GM18907 (cell line): ENCODE data around the gene SNAP47.

Source experiments
- ATAC-seq: cut with Tn5 transposase; IDR thresholded peaks from one replicate; pipeline ENCODE4 v1.9.1; 2021; ENCODE audit warnings: mild to moderate bottlenecking, moderate library complexity; ENCODE audit not compliant: unreplicated experiment

Gene SNAP47

DNA sequence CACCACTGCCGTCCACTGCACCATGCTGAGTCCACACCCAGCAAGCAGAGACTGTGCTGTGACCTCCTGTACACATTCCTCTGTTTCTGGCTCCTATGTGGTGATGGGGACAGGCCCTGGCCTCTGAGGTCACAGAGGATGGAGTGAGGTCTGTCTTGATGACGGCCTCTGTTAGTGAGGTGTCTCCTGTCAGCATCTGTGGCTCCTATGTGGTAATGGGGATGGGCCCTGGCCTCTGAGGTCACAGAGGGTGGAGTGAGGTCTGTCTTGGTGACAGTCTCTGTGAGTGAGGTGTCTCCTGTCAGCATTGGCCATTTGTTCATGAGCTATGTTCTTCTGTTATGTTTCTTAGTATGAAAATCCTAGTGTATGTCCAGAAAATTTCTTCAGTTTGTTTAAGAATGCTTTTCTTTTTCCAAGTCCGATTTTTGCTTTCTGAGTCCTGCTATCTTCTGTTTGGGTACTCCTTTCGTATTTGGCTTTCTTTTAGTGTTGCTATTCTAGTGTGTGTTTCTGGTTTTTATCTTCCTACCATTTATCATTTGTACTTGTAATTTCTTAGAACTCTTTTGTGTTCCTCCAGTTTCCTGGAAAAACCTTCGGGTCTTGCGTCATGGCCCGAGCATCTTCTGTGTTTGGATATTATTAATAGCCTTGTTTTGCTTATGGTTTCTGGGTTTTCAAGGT is 13.4 kb downstream of the SNAP47 start:
- no peak for ATAC-seq

GRCh38 chr1:227749225-227749624 is 14.0 kb downstream of the SNAP47 start:
- ATAC-seq, result no peak

- ATAC-seq, result no peak
These were observed 14.9 kb downstream of the SNAP47 start for GRCh38 chr1:227749916-227750710.

DNA sequence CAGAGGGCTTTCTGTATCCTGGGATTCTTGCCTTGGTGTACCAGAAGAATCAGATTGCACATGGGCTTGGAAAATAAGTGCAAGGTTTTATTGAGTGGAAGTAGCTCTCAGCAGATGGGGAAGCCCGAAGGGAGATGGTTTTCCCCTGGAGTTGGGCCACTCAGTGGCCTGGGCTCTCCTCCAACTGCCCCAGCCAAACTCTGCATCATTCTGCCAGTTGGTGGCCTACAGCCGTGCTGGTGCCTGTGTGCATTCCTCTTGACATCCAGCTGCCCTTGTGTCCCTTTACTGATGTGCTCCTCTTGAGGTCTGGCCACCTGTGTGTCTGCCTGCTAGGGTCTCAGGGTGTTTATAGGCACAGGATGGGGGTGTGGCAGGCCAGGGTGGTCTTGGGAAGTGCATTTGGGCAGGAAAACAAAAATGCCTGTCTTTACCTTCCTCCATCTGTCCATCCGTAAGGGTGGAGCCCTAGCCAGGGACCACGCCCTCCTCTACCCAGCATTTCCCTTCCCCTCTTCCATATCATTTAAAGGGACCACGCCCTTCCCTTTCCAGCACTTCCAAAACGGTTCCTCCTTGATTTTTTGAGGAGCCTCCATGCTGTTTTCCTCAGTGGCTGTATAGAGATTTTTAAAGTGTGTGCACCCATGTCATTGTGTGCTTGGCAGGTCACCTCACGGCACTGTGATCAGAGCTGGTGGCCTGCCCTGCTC is 18.9 kb downstream of the SNAP47 start:
- ATAC-seq, result no peak

DNA sequence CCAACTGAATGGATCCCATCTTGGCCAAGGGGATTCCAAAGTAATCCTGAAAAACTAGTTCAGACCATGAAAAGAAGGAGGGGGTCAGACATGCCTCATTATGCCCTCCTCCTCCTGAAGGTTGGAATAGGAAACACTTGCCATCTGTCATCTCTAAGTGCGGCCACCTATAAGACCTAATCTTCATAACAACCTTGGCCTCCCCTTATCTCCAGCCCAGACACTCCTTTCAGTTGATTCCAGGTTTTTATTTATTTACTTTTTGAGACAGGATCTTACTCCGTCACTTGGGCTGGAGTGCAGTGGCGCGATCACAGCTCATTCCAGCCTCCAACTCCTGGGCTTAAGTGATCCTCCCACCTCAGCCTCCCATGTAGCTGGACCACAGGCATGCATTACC is 19.7 kb downstream of the SNAP47 start:
- no peak for ATAC-seq

GRCh38 chr1:227756172-227756959 is 21.1 kb downstream of the SNAP47 start:
- ATAC-seq, result no peak

DNA sequence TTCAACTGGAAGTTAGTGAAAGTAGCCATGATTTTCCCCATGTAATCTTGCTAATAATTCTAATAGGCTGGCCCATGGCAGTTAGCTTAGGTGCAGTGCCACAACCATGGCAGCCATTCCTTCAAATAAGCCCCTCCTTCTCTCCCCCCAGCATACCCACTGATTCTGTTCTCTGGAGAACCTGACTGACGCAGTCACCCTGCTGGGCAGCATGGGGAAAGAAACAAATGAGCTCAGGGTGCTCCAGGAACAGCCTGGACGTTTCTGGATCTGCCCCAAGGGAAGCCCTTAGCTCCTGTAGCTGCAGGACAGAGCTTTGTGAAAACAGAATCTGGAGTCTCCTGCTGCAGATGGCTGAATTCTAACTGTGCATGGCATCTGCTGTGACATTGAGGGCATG is 22.5 kb downstream of the SNAP47 start:
- ATAC-seq, result no peak

- ATAC-seq, result no peak
These were observed 23.1 kb downstream of the SNAP47 start for GRCh38 chr1:227758366-227758765.

- ATAC-seq, result no peak
These were observed 24.4 kb downstream of the SNAP47 start for GRCh38 chr1:227759341-227760300.

GRCh38 chr1:227760377-227760776 is 25.1 kb downstream of the SNAP47 start:
- no peak for ATAC-seq

GRCh38 chr1:227761621-227762230 is 26.5 kb downstream of the SNAP47 start:
- ATAC-seq, result no peak

GRCh38 chr1:227762231-227762911 is 27.1 kb downstream of the SNAP47 start:
- peak; percentile 88 for ATAC-seq

DNA sequence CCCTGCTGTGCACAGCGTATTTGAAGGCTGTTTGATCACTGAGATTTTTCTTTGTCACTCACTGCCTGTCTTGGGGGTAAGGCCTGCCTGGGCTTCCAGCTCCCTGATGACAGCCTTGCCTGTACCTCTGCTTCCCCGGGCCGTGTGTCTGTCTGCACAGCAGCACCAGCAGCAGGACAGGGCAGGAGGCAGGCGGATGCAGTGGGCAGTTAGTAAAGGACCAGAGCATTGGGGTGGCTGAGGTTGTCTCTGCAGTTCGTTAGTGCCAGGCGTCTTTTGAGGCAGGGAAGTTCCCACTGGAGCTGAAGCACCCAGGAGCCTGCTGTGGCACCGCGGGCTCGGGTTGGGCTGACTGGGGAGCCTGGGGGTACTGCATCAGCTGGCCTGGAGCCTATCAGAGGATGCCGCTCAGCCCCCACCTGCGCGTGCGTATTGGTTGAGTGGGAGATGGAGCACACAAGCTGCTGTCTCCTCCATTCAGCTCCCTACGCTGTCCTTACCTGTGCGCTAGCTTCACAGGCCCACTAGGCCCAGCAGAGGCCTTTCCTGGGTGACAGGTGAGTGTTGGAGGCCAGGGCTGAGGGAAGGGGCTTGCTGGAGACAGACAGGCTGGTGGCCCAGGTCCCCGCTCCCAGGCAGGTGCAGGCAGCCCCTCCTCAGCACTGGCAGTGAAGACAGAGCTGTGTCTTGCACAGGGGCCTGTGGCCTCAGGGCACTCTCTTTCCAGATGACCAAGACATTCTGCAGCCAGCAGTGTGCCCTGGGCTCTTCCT is 28.2 kb downstream of the SNAP47 start:
- no peak for ATAC-seq

DNA sequence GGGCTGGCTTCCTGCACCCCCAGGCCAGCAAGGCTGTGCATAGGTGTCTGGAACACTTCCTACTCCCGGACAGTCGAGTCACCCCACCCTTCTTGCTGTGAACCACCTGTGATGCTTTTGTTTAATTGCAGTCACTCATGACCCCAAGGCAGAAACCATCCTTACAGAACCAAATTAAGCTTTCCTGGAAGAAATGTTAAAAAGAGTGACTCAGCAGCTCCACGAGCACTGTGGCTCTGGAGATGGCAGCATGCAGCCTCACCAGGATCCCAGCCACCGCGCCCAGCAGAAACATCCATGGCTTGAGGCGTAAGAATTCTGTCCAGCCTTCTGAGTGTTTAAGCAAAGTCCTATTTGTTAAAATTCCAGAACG is 28.8 kb downstream of the SNAP47 start:
- ATAC-seq, result no peak

DNA sequence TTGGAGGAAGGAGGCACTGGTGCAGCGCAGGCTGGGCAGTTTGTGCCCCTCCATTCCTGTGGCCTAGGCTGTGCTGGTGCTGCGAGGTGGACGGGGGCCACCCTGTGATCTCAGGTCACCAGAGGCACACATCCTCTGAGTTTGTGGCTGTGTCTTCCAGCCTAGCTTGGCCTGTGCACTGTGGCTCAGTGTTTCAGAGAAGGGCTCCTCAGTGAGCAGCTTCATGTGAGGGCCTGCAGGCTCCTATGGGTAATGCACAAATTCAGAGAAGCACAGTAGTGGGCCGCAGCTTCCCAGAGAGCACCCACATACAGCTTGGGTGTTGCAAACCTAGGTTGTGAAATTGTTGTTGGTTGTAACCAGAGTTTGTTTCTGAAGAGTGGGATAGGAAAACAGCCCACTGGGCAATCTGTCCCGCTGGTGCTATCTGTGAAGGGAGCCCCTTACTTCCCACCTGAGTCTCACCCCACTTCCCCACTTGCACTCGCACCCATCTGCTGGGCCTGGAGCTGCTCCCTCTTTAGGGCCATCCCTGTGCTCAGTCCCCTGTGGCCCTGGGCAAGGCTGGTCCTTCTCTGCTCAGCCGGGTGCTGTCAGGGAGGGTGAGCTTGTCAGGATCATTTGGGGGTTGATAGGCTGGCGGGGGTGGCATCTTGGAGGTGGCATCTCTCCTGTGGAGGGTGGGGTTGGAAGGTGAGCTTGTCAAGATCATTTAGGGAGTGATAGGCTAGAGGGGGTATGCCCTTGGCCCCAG is 30.2 kb downstream of the SNAP47 start:
- ATAC-seq, result no peak

- ATAC-seq, result peak; percentile 38
These were observed 30.9 kb downstream of the SNAP47 start for GRCh38 chr1:227766015-227766634.

DNA sequence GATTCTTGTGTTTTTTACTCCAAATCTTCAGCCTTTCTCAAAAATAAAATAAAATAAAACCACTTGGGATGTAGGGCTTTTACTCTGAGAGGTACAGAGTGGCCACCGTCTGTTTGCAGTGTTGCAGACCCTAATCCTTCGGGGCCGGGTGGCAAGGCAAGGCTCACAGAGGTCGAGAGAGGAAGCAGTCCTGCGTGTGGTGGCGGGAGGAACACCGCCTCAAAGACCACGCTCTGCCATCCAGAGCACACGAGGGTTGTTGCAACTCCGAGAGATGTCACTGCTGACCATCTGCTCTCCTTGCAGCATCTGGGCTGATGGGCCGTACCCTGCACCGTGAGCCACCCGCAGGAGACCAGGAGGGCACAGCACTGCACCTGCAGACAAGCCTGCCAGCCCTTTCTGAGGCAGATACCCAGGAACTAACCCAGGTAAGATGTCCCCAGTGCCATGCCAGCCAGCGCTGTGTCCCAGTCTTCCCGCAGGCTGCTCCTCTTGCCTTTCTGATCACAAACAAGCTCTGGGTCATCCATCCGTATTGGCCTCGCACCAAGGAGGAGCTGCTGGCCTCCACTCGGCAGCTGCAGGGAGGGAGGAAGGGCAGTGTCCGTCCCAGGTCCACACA is 31.5 kb downstream of the SNAP47 start:
- no peak for ATAC-seq
